ENCODE measurements around the gene GABBR2. TPM values are rescaled to one million over a fixed set of nuclear protein-coding genes. Genes with fewer than 3 reads are reported as not detected.

GABBR2 gene
- total and polyA plus RNA-seq, 9 of the 15 experiments (the other 6 are each of a cell fraction or from before 2014, with no cell fraction given), result 0.15 to 1.9 (median 0.32) TPM

GRCh38 chr9:98316445-98317133 is 392.1 kb downstream of the GABBR2 start (continued):
- TF ChIP-seq GABPA (tag; conservative IDR thresholded peaks at IDR 0.05; ENCODE audit: low read depth) (no peak), ZC3H11A (IDR thresholded peaks at IDR 0.05; ENCODE audit: low read depth, low read length) (no peak), ELF4 (CRISPR knock-in tag; IDR thresholded peaks at IDR 0.05) (no peak), KLF16 (IDR thresholded peaks at IDR 0.05) (no peak), PHF20 (IDR thresholded peaks at IDR 0.05; ENCODE audit: partially characterized antibody) (no peak), ZNF780A (CRISPR knock-in tag; IDR thresholded peaks at IDR 0.05) (no peak), ZNF263 (CRISPR knock-in tag; IDR thresholded peaks at IDR 0.05; ENCODE audit: borderline replicate concordance) (no peak), THRAP3 (IDR thresholded peaks at IDR 0.05; ENCODE audit: borderline replicate concordance) (no peak), SUPT5H (IDR thresholded peaks at IDR 0.05) (no peak), ZNF277 (CRISPR knock-in tag; IDR thresholded peaks at IDR 0.05; ENCODE audit: borderline replicate concordance) (no peak), EP300 (IDR thresholded peaks at IDR 0.05; ENCODE audit: low read length) (no peak; the same call in 1 of the 2 replicates), RBM25 (IDR thresholded peaks at IDR 0.05; ENCODE audit: low read depth, low read length, severe bottlenecking) (no peak), ZNF740 (CRISPR knock-in tag; IDR thresholded peaks at IDR 0.05) (no peak), ZNF740 (tag; IDR thresholded peaks at IDR 0.05) (no peak), PHB2 (IDR thresholded peaks at IDR 0.05; ENCODE audit: low read depth) (no peak), DACH1 (IDR thresholded peaks at IDR 0.05; ENCODE audit: partially characterized antibody) (no peak), SAFB (IDR thresholded peaks at IDR 0.05; ENCODE audit: borderline replicate concordance, low read depth, low read length) (no peak)
- TF ChIP-seq, protein P1, sequence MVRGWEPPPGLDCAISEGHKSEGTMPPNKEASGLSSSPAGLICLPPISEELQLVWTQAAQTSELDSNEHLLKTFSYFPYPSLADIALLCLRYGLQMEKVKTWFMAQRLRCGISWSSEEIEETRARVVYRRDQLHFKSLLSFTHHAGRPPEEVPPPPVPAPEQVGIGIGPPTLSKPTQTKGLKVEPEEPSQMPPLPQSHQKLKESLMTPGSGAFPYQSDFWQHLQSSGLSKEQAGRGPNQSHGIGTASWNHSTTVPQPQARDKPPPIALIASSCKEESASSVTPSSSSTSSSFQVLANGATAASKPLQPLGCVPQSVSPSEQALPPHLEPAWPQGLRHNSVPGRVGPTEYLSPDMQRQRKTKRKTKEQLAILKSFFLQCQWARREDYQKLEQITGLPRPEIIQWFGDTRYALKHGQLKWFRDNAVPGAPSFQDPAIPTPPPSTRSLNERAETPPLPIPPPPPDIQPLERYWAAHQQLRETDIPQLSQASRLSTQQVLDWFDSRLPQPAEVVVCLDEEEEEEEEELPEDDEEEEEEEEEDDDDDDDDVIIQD (CRISPR knock-in tag; IDR thresholded peaks at IDR 0.05), result no peak
- TF ChIP-seq, protein P2, sequence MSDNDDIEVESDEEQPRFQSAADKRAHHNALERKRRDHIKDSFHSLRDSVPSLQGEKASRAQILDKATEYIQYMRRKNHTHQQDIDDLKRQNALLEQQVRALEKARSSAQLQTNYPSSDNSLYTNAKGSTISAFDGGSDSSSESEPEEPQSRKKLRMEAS (CRISPR knock-in tag; IDR thresholded peaks at IDR 0.05), result no peak

All from K562 (cell line).